IPS-15b (cell line): ENCODE data around the gene ZFYVE21.

ENCODE experiments used
- H3K27me3 ChIP-seq: one replicate; pipeline ENCODE4 v1.6.1; 2013; ENCODE audit warnings: low read length; ENCODE audit not compliant: control insufficient read depth, insufficient read depth
- H3K36me3 ChIP-seq: one replicate; pipeline ENCODE4 v1.6.1; 2013; ENCODE audit warnings: low read length; ENCODE audit not compliant: control insufficient read depth, insufficient read depth
- H3K4me1 ChIP-seq: one replicate; pipeline ENCODE4 v1.6.1; 2013; ENCODE audit warnings: mild to moderate bottlenecking, low read length; ENCODE audit not compliant: control insufficient read depth, insufficient read depth
- H3K4me3 ChIP-seq: one replicate; pipeline ENCODE4 v1.5.1; 2013; ENCODE audit warnings: low read depth, low read length
- H3K9ac ChIP-seq: one replicate; pipeline ENCODE4 v1.6.1; 2013; ENCODE audit warnings: low read depth, mild to moderate bottlenecking, low read length
- H3K9me3 ChIP-seq: one replicate; pipeline ENCODE4 v1.6.1; 2013; ENCODE audit warnings: mild to moderate bottlenecking, low read length; ENCODE audit not compliant: control insufficient read depth, insufficient read depth

The ZFYVE21 gene

DNA sequence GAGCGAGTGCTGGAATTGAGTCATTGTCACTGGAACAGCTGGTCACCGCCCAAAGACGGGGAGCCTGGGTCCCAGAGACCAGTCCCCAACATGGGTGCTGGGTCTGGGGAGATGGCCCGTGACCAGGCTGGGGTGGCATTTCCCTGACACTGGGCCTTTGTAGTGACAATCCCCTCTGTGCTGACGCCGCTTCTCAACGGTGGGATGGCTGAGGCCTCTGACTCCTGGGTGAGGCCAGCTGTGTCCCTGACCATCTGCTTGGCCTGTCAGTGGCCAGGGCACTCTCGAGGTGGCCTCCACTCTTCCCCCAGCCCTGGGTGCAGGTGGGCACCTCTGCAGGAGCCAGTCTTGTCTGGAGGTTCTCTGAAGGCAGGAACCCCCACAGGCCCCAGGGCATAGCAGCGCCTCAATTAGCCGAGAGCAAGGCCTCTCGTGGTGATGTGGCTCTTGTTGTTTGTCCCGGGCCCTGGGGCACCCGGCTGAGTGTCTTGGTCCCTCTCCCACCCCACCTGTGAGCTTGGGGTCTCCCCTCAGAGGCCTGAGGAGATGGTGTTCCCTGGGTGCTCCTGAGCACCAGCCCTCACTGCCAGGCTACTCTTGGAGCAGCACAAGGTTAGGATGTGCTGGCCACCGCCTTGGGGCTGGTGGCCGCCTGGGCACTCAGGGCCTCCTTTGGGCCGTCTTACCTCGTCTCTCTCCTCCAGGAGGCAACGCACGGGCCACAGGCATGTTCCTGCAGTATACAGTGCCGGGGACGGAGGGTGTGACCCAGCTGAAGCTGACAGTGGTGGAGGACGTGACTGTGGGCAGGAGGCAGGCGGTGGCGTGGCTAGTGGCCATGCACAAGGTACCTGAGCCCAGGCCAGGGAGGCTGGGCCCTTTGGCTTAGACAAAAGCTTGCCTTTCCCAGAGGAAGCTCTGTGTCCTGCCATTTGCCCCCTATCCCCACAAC is 16.6 kb downstream of the ZFYVE21 start:
- peaks cover 41% of the 10 kb centered on the region for H3K36me3 ChIP-seq

DNA sequence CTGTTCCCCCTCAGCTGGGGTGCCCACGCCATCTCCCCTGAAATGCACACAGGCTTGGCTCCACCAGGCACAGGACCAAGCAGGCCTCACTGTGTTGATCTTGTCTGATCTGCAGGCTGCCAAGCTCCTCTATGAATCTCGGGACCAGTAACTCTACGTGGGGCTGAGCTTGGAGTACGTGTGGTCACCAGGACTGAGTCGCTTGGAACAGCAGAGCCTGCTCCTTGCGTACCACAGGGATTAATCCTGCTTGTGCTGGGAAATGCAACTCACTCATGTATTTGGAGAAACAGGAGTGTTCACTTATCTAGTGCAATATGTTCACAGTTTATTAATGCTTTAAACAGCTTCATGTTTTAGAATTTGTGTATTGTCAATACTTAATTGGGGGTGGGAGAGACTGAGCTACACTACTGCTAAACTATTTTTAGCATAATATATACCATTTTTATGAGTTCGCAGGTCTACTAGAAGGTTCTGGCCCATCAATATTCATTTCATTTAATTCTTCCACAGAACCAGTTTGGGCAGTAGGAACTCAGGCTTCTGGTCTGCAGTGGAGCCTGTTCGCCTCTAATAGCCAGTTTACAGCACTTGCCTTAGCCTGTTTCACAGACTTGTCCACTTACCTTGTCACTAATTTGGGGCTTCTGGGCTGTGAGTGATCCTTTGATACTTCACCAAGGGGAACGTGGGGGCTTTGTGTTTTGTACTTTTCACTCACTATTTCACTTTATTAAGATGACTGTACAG is 17.4 kb downstream of the ZFYVE21 start:
- no peaks in the 10 kb centered on the region for H3K4me1 ChIP-seq
- no peak overlapping the region for H3K9ac ChIP-seq
- no peak overlapping the region for H3K4me3 ChIP-seq
- H3K27me3 ChIP-seq, result no peaks in the 10 kb centered on the region
- peaks cover 41% of the 10 kb centered on the region for H3K36me3 ChIP-seq
- no peaks in the 10 kb centered on the region for H3K9me3 ChIP-seq

More for the DNA sequence above, 16.6 kb downstream of the ZFYVE21 start:
- Histone ChIP-seq H3K9me3 (no peaks in the 10 kb centered on the region), H3K4me1 (no peaks in the 10 kb centered on the region), H3K4me3 (no peak overlapping the region), H3K9ac (no peak overlapping the region), H3K27me3 (no peaks in the 10 kb centered on the region)

- Histone ChIP-seq H3K4me1 (no peaks in the 10 kb centered on the region), H3K4me3 (no peak overlapping the region), H3K9me3 (no peaks in the 10 kb centered on the region), H3K36me3 (peaks cover 44% of the 10 kb centered on the region), H3K9ac (no peak overlapping the region), H3K27me3 (no peaks in the 10 kb centered on the region)
Measured at GRCh38 chr14:103733651-103734050, 18.0 kb downstream of the ZFYVE21 start.

- no peaks in the 10 kb centered on the region for H3K4me1 ChIP-seq
- peaks cover 40% of the 10 kb centered on the region for H3K36me3 ChIP-seq
- H3K27me3 ChIP-seq, result no peaks in the 10 kb centered on the region
- no peaks in the 10 kb centered on the region for H3K9me3 ChIP-seq
- no peak overlapping the region for H3K9ac ChIP-seq
- no peak overlapping the region for H3K4me3 ChIP-seq
Measured at GRCh38 chr14:103734081-103734888, 18.7 kb downstream of the ZFYVE21 start.

DNA sequence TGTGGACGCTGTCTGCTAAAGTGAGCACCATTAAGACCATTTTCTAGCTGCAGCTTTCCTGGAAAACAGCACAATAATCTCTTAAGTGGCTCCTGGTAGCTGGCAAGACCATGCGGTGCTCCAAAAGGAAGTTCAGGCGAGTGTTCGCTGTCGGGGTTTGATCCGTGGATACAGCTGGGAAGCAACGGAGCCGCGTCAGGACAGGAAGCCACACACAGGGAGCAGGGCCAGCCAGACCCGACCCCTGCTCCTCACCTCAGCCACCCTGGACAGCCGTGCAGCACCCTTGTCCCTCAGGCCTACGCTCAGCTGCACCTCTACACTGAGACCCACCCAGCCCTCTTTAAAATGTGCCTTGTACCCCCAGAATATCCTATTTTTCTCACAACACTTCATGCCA is 19.4 kb downstream of the ZFYVE21 start:
- no peak overlapping the region for H3K9ac ChIP-seq
- no peaks in the 10 kb centered on the region for H3K9me3 ChIP-seq
- H3K36me3 ChIP-seq, result peaks cover 35% of the 10 kb centered on the region
- H3K27me3 ChIP-seq, result no peaks in the 10 kb centered on the region
- H3K4me3 ChIP-seq, result no peak overlapping the region
- no peaks in the 10 kb centered on the region for H3K4me1 ChIP-seq

DNA sequence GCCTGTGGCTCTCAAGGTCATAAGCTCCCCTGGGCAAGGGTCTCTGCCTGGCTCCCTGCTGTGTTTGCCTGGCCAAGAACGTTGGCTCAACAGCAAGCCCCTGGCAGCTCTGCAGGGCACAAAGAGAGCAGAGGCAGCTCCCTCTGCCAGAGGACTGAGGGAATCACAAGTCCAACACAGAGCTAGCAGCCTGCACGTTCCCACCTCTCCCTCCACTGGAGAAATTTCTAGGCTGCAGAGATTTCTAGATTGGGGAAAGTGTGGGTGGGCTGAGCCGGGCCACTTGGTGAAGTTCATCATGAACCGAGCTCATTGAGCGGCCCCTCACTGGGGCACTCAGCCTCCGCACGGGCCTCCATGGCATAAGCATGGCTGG is 19.8 kb downstream of the ZFYVE21 start:
- Histone ChIP-seq H3K4me3 (no peak overlapping the region), H3K27me3 (no peaks in the 10 kb centered on the region), H3K9ac (no peak overlapping the region), H3K36me3 (peaks cover 31% of the 10 kb centered on the region), H3K4me1 (no peaks in the 10 kb centered on the region), H3K9me3 (no peaks in the 10 kb centered on the region)

DNA sequence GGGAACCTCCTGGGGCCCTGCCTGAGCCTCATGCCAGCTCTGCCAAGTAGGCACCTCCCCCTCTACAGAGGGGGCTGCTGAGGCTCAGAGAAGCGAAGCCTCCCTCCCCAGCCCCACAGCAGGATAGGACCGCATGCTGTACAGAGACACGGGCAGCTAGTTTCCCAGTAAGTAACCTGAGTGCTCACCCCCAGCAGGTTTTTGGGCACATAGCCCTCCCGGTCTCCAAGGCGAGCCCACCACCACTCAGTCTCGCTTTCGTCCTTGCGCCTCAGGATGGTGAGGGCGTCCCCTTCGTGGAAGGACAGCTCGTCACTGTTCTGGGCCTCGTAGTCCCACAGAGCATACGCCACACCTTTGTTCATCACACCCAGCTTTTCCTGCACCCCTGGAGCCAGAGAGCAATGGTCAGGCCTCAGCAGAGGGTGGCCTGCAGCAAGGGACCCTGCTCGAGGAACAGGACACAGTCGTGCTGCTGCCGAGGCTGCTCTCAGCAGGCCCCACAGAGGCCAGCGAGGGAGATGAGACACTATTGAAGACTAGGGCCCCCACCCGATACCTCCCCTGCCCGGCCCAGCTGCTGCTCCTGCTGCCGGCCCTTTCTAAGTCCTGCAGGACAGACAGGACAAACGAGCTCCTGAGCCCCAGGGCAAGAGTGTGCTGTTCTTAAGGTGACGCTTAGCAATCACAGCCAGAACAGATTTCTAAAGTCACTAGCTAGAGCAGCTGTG is 20.4 kb downstream of the ZFYVE21 start:
- no peaks in the 10 kb centered on the region for H3K27me3 ChIP-seq
- H3K9ac ChIP-seq, result peak overlapping the region; percentile 47
- H3K4me3 ChIP-seq, result no peak overlapping the region
- no peaks in the 10 kb centered on the region for H3K4me1 ChIP-seq
- no peaks in the 10 kb centered on the region for H3K9me3 ChIP-seq
- H3K36me3 ChIP-seq, result peaks cover 30% of the 10 kb centered on the region

DNA sequence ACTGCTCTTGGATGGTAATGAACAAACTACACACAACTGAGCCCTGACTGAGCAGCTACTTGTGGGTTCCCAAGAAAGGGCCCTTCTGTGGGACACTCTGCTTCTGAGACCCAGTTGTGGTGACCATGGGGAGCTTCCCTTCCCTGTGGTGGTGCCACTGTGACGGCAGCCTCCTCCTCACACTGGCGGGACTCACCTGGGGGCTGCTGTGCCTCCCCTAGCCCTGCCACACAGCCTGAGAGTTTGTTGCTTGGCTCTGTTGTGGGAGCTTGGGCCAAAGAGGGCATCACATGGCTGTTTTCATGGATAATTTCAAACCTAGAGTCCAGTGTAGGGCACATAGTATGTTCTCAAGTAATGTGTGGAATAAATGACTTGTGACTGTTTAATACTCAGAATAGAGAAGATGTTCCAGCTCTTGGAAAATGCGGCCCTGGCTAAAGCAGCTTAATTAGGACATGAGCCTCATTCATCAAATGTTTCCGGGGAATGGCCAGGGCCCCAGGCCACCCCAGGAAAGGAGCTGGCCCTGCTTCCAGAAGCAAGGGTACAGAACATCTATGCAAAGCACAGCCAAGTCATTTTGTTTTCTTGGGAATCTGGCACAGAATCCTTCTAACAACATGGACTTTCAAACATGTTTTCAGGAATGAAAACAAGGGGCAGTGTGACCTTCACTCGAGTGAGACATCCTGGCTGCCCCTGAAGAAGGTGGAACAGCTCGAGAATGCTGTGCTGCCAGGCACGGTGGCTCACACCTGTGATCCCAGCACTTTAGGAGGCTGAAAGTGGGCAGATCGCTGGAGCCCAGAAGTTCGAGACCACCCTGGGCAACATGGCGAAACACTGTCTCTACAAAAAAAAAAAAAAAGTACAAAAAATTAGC is 21.2 kb downstream of the ZFYVE21 start:
- Histone ChIP-seq H3K36me3 (peaks cover 27% of the 10 kb centered on the region), H3K9me3 (no peaks in the 10 kb centered on the region), H3K27me3 (no peaks in the 10 kb centered on the region), H3K4me3 (no peak overlapping the region), H3K9ac (no peak overlapping the region), H3K4me1 (no peaks in the 10 kb centered on the region)

- Histone ChIP-seq H3K27me3 (no peaks in the 10 kb centered on the region), H3K9ac (no peak overlapping the region), H3K4me3 (no peak overlapping the region), H3K9me3 (no peaks in the 10 kb centered on the region), H3K36me3 (peaks cover 23% of the 10 kb centered on the region), H3K4me1 (no peaks in the 10 kb centered on the region)
Measured at GRCh38 chr14:103737432-103738045, 21.9 kb downstream of the ZFYVE21 start.

- no peaks in the 10 kb centered on the region for H3K27me3 ChIP-seq
- H3K4me1 ChIP-seq, result no peaks in the 10 kb centered on the region
- no peak overlapping the region for H3K9ac ChIP-seq
- peaks cover 17% of the 10 kb centered on the region for H3K36me3 ChIP-seq
- no peak overlapping the region for H3K4me3 ChIP-seq
- H3K9me3 ChIP-seq, result no peaks in the 10 kb centered on the region
Measured at GRCh38 chr14:103738166-103738565, 22.6 kb downstream of the ZFYVE21 start.
